BJ (cell line): ENCODE results near the gene PDCD11. TPM values are rescaled to one million over a fixed set of nuclear protein-coding genes. Genes with fewer than 3 reads are reported as not detected.

Experiments
- CTCF ChIA-PET: fragments of 350-600 bp; formaldehyde crosslinking; extraction: SDS; loops from one replicate; lab custom pipeline; 2021; ENCODE audit warnings: antibody characterized with exemption, inconsistent platforms; lab: Yijun Ruan, JAX
- POLR2A ChIA-PET: fragments of 300-600 bp; sonication (Branson Sonifier 250); formaldehyde crosslinking; extraction: SDS; loops from one replicate; lab custom pipeline; 2021; ENCODE audit warnings: antibody characterized with exemption; lab: Charles Lee
- DNase-seq: peaks from one replicate; pipeline ENCODE4 v3.0.0-alpha.2; 2011; ENCODE audit warnings: low read depth
- H3K27me3 ChIP-seq: 2 replicates; pipeline ENCODE4 v1.6.0; 2011; ENCODE audit warnings: low read length; ENCODE audit not compliant: control insufficient read depth, insufficient read depth
- H3K36me3 ChIP-seq: 2 replicates; pipeline ENCODE4 v1.5.1; 2011; ENCODE audit warnings: low read length; ENCODE audit not compliant: control insufficient read depth, insufficient read depth
- H3K4me3 ChIP-seq: 2 replicates; pipeline ENCODE4 v1.5.1; 2011; ENCODE audit warnings: low read depth, mild to moderate bottlenecking, control low read depth, low read length
- CTCF ChIP-seq: IDR thresholded peaks from 2 replicates; pipeline ENCODE4 v1.5.1; 2011; ENCODE audit warnings: low read depth, mild to moderate bottlenecking, control low read depth, inconsistent platforms, low read length, moderate library complexity; ENCODE audit not compliant: insufficient read depth
- polyA plus RNA-seq: library from polyadenylated mRNA; depleted of rRNA; stranded (reverse); fragments of >200 nt; gene quantifications from 2 replicates; pipeline ENCODE4 v1.2.3, GENCODE V29; 2011

The PDCD11 gene
- polyA plus RNA-seq, 1 experiment = 17.0 TPM

DNA sequence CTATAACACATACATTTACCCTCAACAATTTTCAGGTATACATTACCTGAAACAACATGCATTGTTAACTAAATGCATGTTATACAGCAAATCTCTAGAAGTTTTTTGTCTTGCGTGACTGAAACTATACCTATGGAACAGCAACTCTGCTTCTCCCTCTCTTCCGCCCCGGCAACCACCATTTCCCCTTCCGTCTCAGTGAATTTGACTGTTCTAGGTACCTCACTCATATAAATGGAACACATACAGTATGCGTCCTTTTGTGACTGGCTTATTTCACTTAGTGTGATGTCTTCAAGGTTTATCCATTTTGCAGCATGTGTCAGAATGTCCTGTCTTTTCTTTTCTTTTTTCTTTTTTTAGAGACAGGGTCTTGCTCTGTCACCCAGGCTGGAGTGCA, 33.2 kb downstream of the PDCD11 start:
- H3K36me3 ChIP-seq = peaks cover 14% of the 10 kb centered on the region
- CTCF ChIA-PET = interaction anchor here (1.3 kb wide), 1 partner anchor 12 kb away, joined by 3 read pairs; no protein-coding TSS in a partner anchor
- POLR2A ChIA-PET = no interaction called here

DNA sequence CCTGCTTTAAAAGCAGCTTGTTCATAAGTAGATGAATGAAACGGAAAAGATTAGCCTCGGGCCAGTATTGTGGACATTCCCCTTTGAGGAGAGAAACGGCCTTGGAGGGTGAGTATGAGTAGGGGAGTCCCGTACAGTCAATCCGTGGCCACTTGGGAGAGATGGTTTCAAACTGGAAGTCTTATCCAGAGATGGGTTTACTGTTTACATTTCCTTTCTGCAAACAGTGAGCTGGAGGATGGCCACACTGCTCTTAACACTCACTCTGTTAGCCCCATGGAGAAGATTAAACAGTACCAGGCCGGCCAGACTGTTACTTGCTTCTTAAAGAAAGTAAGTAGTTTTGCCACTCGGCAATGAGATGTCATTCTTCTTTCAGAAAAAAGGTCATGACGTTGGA, 35.5 kb downstream of the PDCD11 start:
- H3K36me3 ChIP-seq = peaks cover 16% of the 10 kb centered on the region

More for the DNA sequence above, 33.2 kb downstream of the PDCD11 start:
- no peak for DNase-seq
- Histone ChIP-seq H3K4me3 (no peak overlapping the region), H3K27me3 (no peaks in the 10 kb centered on the region)
- TF ChIP-seq CTCF = no peak

GRCh38 chr10:103433858-103434257, 37.4 kb downstream of the PDCD11 start:
- Histone ChIP-seq H3K4me3 (no peak overlapping the region), H3K27me3 (no peaks in the 10 kb centered on the region), H3K36me3 (peaks cover 18% of the 10 kb centered on the region)
- ChIA-PET POLR2A (no interaction called here), CTCF (interaction anchor here (0.9 to 1.4 kb wide), 3 partner anchors 10 to 52 kb away, joined by 3 to 5 read pairs (median 4); no protein-coding TSS in a partner anchor)
- no peak for DNase-seq
- TF ChIP-seq CTCF = no peak

More for the DNA sequence above, 35.5 kb downstream of the PDCD11 start:
- POLR2A ChIA-PET = no interaction called here
- DNase-seq = no peak
- Histone ChIP-seq H3K4me3 (no peak overlapping the region), H3K27me3 (no peaks in the 10 kb centered on the region)
- CTCF ChIA-PET = interaction anchor here (0.8 kb wide), 2 partner anchors 10 to 14 kb away, joined by 3 to 4 read pairs; no protein-coding TSS in a partner anchor
- TF ChIP-seq CTCF = no peak

DNA sequence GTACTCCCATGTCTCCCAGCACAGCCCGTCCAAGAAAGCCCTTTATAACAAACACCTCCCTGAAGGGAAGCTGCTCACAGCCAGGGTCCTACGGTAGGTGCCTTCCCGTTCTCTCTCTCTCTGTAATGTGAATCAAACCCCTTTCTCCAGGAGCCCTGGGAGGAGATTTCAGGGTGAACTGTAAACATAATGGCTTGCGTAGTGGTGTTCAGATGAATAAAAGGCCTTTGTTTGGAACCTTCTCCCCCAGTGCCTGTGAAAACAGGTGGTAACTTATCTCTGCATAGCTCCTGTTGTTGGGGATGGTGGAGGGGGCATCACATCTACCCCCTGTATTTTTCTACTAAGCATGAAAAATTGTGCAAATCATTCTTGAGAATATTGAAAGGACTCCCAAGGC, 43.4 kb downstream of the PDCD11 start:
- CTCF ChIA-PET = no interaction called here
- no peaks in the 10 kb centered on the region for H3K27me3 ChIP-seq
- peaks cover 48% of the 10 kb centered on the region for H3K36me3 ChIP-seq
- no peak overlapping the region for H3K4me3 ChIP-seq
- TF ChIP-seq CTCF = no peak
- DNase-seq = no peak
- POLR2A ChIA-PET = no interaction called here

DNA sequence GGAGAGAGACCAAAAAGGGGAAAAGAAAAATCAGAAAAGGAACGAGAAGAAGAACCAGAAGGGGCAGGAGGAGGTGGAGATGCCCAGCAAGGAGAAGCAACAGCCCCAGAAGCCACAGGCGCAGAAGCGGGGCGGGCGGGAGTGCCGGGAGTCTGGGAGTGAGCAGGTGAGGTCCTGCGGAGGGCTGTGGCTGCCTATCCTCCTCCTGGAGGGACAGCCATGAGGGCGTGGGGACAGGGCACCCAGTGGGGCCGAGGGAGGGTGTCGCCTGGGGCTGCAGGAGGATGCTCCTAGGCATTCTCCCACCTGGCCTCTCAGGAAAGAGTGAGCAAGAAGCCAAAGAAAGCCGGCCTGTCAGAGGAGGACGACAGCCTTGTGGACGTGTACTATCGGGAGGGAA, 44.0 kb downstream of the PDCD11 start:
- POLR2A ChIA-PET = no interaction called here
- peaks cover 51% of the 10 kb centered on the region for H3K36me3 ChIP-seq
- TF ChIP-seq CTCF = no peak
- H3K27me3 ChIP-seq = no peaks in the 10 kb centered on the region
- no peak overlapping the region for H3K4me3 ChIP-seq
- CTCF ChIA-PET = no interaction called here
- no peak for DNase-seq
